Activated CD4-positive, alpha-beta T cell treated with anti-CD3 and anti-CD28 coated beads, Interleukin-2, Interleukin-6, amounts not matched to agents 100 ng/mL and 50 ng/mL, durations not matched to agents 16 hours and 8 hours (primary cell): ENCODE results near the gene DNM3.
"Not testable (repeated sequence)": the region's sequence is repeated elsewhere in the genome, so short reads cannot be mapped to it uniquely, and the experiment has no call there.

Source experiments
- DNase-seq: peaks from one replicate; pipeline ENCODE4 v3.0.0-alpha.2; 2020

The DNM3 gene

GRCh38 chr1:172043900-172044299 is 202.6 kb downstream of the DNM3 start:
- no peak for DNase-seq

DNA sequence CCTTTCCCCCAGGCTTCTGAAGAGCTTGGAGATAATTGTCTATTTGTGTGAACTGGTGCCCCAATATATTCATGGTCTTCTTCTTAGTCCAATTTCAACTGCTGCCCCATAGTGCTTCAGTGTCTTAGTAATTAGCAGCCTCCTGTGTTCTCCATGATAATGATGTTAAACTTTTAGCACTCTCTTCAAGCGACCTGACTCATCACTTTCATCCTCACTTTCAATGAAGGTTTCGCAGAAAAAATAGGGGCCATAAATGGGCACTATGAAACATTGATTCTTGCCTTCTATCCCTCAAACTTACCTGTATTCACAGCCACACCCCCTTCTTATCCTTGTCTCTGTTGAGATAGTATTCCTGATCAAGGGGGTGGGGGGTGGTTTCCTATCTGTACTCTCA is 210.6 kb downstream of the DNM3 start:
- no peak for DNase-seq

DNA sequence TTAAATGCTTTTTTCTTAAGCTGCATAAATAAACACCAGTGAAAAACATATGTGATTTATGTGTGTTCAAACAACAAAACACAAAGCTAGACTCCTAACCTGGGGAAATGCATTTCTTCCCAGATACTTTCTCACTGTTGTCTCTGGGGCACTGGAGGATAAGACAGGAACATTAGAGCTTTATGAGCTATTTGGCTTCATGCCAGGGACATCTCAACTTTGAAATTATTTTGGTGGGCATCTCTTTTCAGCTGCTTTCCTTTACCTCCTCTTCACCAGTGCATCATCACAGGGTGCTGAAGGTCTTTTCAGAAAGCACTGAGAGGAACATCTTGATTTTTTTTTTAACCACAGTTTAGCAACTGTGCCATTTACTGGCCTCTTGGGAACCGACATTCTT is 212.9 kb downstream of the DNM3 start:
- no peak for DNase-seq

GRCh38 chr1:172055816-172056419 is 214.6 kb downstream of the DNM3 start:
- DNase-seq: not testable (repeated sequence)

DNA sequence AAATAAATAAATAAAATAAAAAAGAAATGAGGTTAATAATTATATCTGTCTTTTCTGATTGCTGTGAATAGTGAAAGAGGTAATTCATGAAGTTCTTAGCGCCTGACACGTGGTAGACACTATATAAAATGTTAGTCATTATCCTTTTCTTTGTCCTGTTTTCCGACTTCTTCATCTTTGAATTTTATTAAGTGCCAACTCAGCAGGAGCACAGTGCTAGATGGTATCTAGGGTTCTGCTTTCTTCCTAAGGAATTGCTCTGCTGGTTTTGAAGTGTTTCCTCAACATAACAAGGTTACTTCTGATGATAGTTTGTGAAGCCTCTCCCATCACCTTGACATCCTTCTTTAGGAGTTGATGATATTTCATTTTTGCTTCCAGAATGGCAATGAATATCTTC is 227.0 kb downstream of the DNM3 start:
- DNase-seq: no peak

DNA sequence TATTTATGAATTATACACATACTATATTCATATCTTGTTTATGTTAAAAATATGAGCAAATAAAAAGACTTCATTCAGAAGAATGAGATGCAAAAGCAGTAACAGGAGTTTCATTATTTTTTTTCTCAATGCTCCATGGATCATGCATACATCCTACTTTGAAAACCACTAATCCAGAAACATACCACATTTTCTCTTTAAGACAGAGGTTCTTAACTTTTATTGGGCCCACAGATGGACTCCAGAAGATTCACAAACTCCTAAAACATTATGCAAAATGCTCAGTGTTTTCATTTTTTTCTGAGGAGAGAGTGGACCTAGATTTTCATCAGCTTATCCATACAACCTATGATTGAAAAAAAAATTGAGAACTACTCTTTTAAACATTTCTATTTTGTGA is 227.8 kb downstream of the DNM3 start:
- DNase-seq: no peak

GRCh38 chr1:172069534-172069933 is 228.2 kb downstream of the DNM3 start:
- no peak for DNase-seq

DNA sequence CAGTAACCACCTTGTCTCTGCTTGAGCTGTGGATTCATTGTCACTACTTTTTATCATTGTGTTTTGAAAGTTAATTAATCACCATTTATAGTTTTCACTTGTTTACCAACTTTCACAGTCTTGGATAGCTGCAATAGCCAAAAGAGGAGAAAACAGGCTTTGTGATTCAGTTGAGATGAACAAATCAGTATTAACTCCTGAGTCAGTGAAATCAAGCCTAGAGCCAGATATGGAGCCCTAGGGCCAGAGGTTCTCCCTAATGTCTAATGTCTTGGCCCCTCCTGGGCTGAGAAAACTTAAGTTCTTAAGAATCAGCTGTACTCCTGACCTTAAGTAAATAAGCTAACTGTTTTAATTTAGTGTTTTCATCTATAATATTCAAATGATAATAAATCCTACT is 228.8 kb downstream of the DNM3 start:
- DNase-seq: no peak

GRCh38 chr1:172071746-172072145 is 230.4 kb downstream of the DNM3 start:
- no peak for DNase-seq

DNA sequence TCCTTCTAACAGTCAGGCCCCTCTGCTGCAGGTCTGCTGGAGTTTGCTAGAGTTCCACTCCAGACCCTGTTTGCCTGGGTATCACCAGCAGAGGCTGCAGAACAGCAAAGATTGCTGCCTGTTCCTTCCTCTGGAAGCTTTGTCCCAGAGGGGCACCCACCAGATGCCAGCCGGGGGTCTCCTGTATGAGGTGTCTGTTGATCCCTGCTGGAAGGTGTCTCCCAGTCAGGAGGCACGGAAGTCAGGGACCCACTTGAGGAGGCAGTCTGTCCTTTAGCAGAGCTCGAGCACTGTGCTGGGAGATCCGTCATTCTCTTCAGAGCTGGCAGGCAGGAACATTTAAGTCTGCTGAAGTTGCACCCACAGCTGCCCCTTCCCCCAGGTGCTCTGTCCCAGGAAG is 238.6 kb downstream of the DNM3 start:
- not testable (repeated sequence) for DNase-seq

GRCh38 chr1:172083191-172083590 is 241.9 kb downstream of the DNM3 start:
- no peak for DNase-seq

GRCh38 chr1:172084876-172085275 is 243.6 kb downstream of the DNM3 start:
- DNase-seq: no peak

DNA sequence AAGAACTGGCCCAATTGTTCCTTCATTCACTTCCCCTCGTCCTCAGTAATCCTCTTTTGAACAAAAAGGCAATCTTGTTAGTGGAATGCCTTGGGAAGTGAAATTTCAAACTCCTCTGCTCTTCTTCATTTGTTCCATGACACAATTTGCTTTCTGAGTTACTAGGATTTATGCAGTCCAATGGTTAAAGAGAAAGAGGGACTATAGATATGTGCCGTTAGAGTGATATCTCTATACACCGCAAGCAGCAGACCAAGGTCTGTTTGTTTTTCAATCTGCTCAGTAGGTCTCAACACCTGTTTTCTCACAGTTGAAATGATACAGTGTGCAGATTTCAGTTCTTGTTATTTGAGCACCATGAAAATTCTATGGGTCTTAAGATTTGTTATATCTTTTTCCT is 244.0 kb downstream of the DNM3 start:
- DNase-seq: no peak

- DNase-seq: no peak
These were observed 244.8 kb downstream of the DNM3 start for GRCh38 chr1:172086137-172086536.

- no peak for DNase-seq
These were observed 247.0 kb downstream of the DNM3 start for GRCh38 chr1:172088256-172088655.

GRCh38 chr1:172089768-172090510 is 248.6 kb downstream of the DNM3 start:
- peak; percentile 65 for DNase-seq

- DNase-seq: no peak
These were observed 249.2 kb downstream of the DNM3 start for GRCh38 chr1:172090511-172090817.

- no peak for DNase-seq
These were observed 254.5 kb downstream of the DNM3 start for GRCh38 chr1:172095846-172096245.

- DNase-seq: no peak
These were observed 263.9 kb downstream of the DNM3 start for GRCh38 chr1:172105230-172105629.

GRCh38 chr1:172107316-172107975 is 266.1 kb downstream of the DNM3 start:
- no peak for DNase-seq

- DNase-seq: no peak
These were observed 267.0 kb downstream of the DNM3 start for GRCh38 chr1:172108161-172108893.

- no peak for DNase-seq
These were observed 268.1 kb downstream of the DNM3 start for GRCh38 chr1:172109359-172109758.

DNA sequence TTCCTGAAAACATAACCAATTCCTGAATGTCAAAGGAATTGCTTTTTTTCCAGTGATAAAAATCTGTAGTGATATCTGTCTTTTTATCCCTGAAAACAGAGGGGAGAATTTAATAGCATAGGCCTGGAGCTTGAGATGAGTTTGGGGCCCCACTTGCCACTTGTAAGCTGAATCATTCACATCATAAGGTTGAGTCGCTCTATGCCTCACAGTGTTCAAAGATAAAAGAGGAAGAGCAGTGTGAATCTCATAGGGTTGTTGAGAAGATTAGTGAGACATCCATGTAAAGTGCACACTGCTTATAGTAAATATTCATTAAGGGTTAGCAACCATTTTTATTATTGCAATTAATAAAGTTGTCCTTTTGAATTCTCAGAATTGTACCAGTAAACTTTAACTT is 271.3 kb downstream of the DNM3 start:
- DNase-seq: no peak

DNA sequence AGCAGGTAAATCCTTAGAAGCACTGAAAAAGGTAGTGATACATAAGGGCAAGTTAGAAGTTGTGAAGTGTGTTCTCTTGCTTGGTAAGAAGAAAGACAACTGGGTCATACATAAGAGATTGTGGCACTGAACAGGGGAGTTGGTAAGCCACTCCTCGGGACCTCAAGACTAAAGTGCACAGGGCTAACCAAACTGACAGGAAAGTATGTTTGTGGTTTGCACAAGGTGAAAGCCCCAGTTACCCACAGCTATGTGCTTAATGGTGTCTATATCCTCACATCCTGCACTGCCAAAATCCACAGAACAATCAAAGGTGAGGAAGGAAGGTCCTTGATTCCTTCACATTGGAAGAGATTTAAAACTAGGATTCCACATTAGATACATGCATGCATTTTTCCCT is 276.5 kb downstream of the DNM3 start:
- peak; percentile 53 for DNase-seq
